ENCODE measurements around the gene RASA3. TPM values are rescaled to one million over a fixed set of nuclear protein-coding genes. Genes with fewer than 3 reads are reported as not detected.
"Not testable (repeated sequence)": the region's sequence is repeated elsewhere in the genome, so short reads cannot be mapped to it uniquely, and the experiment has no call there.

Gene RASA3
- total RNA-seq, 1 experiment from 2014 or later = 0.26 TPM

GRCh38 chr13:114103801-114104654 lies 28.4 kb downstream of the RASA3 start:
- Mint-ChIP-seq H3K27ac (ENCODE audit: unreplicated experiment) (no peak overlapping the region), H3K4me3 (ENCODE audit: low read depth, unreplicated experiment) (no peak overlapping the region), H3K4me1 (ENCODE audit: low read depth, unreplicated experiment) (no peaks in the 10 kb centered on the region), H3K27me3 (ENCODE audit: unreplicated experiment) (no peaks in the 10 kb centered on the region), H3K9me3 (ENCODE audit: low read depth, unreplicated experiment) (no peaks in the 10 kb centered on the region), H3K36me3 (ENCODE audit: insufficient read depth, unreplicated experiment) (no peaks in the 10 kb centered on the region)
- DNase-seq = no peak
- no peak for TF ChIP-seq CTCF (IDR thresholded peaks at IDR 0.05; ENCODE audit: unreplicated experiment)
- BruUV-seq (replicated peaks) = no TSS peak
- CTCF ChIA-PET = no interaction called here
- intact Hi-C loops (cut with micrococcal nuclease; ENCODE audit: unreplicated experiment) = no loop called here

- H3K27ac Mint-ChIP-seq (ENCODE audit: unreplicated experiment); H3K4me1 Mint-ChIP-seq (ENCODE audit: low read depth, unreplicated experiment); CTCF ChIA-PET; H3K27me3 Mint-ChIP-seq (ENCODE audit: unreplicated experiment); intact Hi-C loops (cut with micrococcal nuclease; ENCODE audit: unreplicated experiment); BruUV-seq (replicated peaks); H3K9me3 Mint-ChIP-seq (ENCODE audit: low read depth, unreplicated experiment); DNase-seq; H3K4me3 Mint-ChIP-seq (ENCODE audit: low read depth, unreplicated experiment); H3K36me3 Mint-ChIP-seq (ENCODE audit: insufficient read depth, unreplicated experiment): not testable (repeated sequence)
Observed at GRCh38 chr13:114103289-114103621, 29.2 kb downstream of the RASA3 start.

GRCh38 chr13:114102521-114103288 lies 29.7 kb downstream of the RASA3 start:
- H3K4me1 Mint-ChIP-seq (ENCODE audit: low read depth, unreplicated experiment) = no peaks in the 10 kb centered on the region
- DNase-seq = no peak
- H3K36me3 Mint-ChIP-seq (ENCODE audit: insufficient read depth, unreplicated experiment) = no peaks in the 10 kb centered on the region
- H3K4me3 Mint-ChIP-seq (ENCODE audit: low read depth, unreplicated experiment) = no peak overlapping the region
- no peak overlapping the region for H3K27ac Mint-ChIP-seq (ENCODE audit: unreplicated experiment)
- no peak for TF ChIP-seq CTCF (IDR thresholded peaks at IDR 0.05; ENCODE audit: unreplicated experiment)
- H3K9me3 Mint-ChIP-seq (ENCODE audit: low read depth, unreplicated experiment) = no peaks in the 10 kb centered on the region
- no TSS peak for BruUV-seq (replicated peaks)
- CTCF ChIA-PET = no interaction called here
- intact Hi-C loops (cut with micrococcal nuclease; ENCODE audit: unreplicated experiment) = no loop called here
- H3K27me3 Mint-ChIP-seq (ENCODE audit: unreplicated experiment) = no peaks in the 10 kb centered on the region

GRCh38 chr13:114102131-114102520 lies 30.3 kb downstream of the RASA3 start:
- H3K9me3 Mint-ChIP-seq (ENCODE audit: low read depth, unreplicated experiment) = no peaks in the 10 kb centered on the region
- no peak overlapping the region for H3K4me3 Mint-ChIP-seq (ENCODE audit: low read depth, unreplicated experiment)
- H3K27me3 Mint-ChIP-seq (ENCODE audit: unreplicated experiment) = no peaks in the 10 kb centered on the region
- CTCF ChIA-PET = no interaction called here
- TF ChIP-seq CTCF (IDR thresholded peaks at IDR 0.05; ENCODE audit: unreplicated experiment) = no peak
- no peaks in the 10 kb centered on the region for H3K36me3 Mint-ChIP-seq (ENCODE audit: insufficient read depth, unreplicated experiment)
- BruUV-seq (replicated peaks) = no TSS peak
- no peak overlapping the region for H3K27ac Mint-ChIP-seq (ENCODE audit: unreplicated experiment)
- H3K4me1 Mint-ChIP-seq (ENCODE audit: low read depth, unreplicated experiment) = no peaks in the 10 kb centered on the region
- DNase-seq = no peak
- intact Hi-C loops (cut with micrococcal nuclease; ENCODE audit: unreplicated experiment) = no loop called here
